NT2/D1 (cell line): ENCODE data around the gene NACC2.

Source experiments
- SUZ12 ChIP-seq: IDR thresholded peaks from 2 replicates; pipeline ENCODE4 v1.6.1; 2011; ENCODE audit not compliant: insufficient read length, insufficient read depth; ENCODE audit errors: extremely low read depth
- YY1 ChIP-seq: IDR thresholded peaks from 2 replicates; pipeline ENCODE4 v1.6.1; 2011; ENCODE audit not compliant: insufficient read length, insufficient read depth
- ZNF274 ChIP-seq: IDR thresholded peaks from 2 replicates; pipeline ENCODE4 v1.6.1; 2011; ENCODE audit warnings: mild to moderate bottlenecking, low read depth, low read length

- TF ChIP-seq ZNF274 (no peak), SUZ12 (no peak), YY1 (no peak)
These were observed 75.9 kb downstream of the NACC2 start for GRCh38 chr9:136019041-136019680.
